SH-SY5Y (cell line): Measurements from ENCODE around the gene TMEM35A.

Experiments used
- GATA2 ChIP-seq: IDR thresholded peaks from 2 replicates; pipeline ENCODE4 v1.6.1; 2011; ENCODE audit warnings: mild to moderate bottlenecking, low read depth, low read length
- GATA3 ChIP-seq: IDR thresholded peaks from 2 replicates; pipeline ENCODE4 v1.6.1; 2011; ENCODE audit warnings: low read depth, mild to moderate bottlenecking, low read length, moderate library complexity

TMEM35A gene, protein sequence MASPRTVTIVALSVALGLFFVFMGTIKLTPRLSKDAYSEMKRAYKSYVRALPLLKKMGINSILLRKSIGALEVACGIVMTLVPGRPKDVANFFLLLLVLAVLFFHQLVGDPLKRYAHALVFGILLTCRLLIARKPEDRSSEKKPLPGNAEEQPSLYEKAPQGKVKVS

DNA sequence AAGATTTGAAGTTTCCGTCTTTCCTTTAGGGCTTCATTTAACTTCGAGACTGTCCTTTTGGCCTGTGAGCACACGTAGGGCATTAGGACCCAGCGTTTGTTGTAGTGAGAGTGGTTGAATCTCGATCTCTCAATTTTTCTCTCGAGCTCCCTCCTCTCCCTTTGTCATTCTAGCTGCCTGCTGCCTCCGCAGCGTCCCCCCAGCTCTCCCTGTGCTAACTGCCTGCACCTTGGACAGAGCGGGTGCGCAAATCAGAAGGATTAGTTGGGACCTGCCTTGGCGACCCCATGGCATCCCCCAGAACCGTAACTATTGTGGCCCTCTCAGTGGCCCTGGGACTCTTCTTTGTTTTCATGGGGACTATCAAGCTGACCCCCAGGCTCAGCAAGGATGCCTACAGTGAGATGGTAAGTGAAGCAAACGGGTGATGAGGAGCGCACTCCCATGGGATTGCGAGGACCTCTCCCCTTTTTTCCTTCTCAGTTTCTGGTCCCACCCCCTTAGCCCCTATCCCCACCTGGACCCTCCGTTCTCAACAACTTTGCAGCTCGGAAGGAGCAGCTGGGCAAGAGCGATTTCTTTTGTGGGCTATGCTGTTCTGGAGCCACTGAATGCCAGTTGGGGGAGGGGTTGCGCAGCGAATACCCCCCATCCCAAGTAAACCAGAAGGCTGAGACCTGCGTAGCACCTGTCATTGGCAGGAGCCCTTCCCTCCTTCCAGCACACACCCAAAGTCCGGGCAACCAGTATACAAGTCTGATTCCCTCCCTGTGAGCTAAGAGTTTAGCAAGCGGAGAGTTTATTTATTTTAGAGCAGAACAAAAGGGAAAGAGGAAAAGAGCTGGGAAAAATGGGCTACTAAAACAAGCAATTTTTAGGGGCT, at the start of gene TMEM35A:
Gene TMEM35A, plus strand, starts transcription at position 164 of the 883 bp plus-strand sequence. Its CDS starts 124 bp downstream, at position 288.
- TF ChIP-seq GATA3, result no peak

DNA sequence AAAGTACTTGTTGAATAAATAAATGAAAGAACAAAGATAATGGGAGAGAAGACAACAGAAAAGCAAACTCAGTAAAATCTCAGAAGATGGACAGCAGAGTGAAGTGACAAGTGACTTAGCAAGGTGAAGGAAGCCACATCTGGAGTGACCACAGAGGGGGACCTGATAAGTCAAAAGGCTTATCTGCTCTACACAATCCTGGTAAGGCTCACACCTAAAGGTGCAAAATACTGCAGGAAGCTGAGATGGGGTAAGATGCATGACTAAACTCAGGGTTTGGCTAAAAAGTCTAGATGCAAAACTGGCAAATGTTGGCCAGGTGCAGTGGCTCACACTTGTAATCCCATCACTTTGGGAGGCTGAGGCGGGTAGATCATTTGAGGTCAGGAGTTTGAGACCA, 49.0 kb upstream of the TMEM35A start:
- TF ChIP-seq GATA2 (no peak), GATA3 (no peak)

DNA sequence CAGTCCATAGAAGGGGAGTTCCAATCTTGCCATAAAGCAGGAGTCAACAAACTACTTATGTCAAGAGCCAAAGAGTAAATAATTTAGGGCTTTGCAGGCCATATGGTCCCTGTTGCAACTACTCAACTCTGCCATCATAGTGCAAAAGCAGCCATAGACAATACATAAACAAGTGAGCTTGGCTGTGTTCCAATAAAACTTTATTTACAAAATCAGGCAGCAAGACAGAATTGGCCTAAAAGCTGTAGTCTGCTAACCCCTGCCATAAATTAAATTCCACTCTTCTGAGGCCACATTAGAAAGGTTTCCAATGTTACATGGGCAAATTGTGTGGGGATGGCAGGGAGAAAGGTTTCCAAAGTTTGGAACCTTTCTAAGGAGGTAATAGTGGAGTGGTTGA, 41.4 kb upstream of the TMEM35A start:
- no peak for TF ChIP-seq GATA2
- no peak for TF ChIP-seq GATA3

- TF ChIP-seq GATA2 (no peak), GATA3 (no peak)
These were observed 38.5 kb upstream of the TMEM35A start for GRCh38 chrX:101040197-101040596.

- TF ChIP-seq GATA3, result no peak
- TF ChIP-seq GATA2, result no peak
These were observed 27.5 kb upstream of the TMEM35A start for GRCh38 chrX:101051153-101051548.

DNA sequence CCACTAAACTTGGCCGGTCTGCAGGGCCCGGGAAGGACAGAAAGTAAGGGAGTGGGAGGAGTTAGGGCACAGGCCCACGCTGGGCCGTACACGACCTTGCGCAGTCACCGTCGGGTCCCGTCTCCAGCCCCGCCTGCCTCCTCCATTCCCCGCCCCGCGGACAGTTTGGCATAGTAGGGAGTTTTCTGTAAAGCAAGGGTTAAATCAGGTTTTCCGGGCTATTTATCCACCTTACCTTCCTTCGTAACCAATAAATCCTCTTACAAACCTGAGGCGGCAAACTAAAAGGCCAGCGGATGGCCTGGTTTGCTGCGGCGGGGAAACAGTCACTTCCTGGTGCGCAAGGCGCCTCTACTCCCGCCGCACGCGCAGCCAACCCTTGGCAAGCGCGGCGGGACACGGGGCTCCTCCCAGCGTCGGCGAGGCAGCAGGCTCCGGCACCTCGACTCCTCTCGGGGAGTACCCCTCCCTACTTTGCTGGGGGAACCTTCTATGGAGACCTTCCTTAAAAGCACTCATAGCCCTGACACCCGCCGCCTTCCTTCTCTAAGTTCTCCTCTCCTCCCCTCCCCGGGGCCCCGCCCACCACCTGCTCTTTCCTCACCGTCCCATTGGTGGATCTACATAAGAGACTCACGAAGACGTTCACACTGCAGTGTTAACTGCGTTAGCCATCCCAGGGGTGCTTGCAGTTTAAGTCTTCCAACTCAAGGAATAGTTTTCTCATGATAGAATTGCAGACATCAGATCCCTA, 27.0 kb upstream of the TMEM35A start, which contains the start of gene TRMT2B:
Gene TRMT2B, minus strand, starts transcription at position 563 of the 754 bp plus-strand sequence. CDS start 9,822 bp downstream, outside the sequence.
- TF ChIP-seq GATA2 (no peak), GATA3 (no peak)

- TF ChIP-seq GATA3 (no peak), GATA2 (no peak)
These were observed 21.5 kb upstream of the TMEM35A start for GRCh38 chrX:101057093-101057714.

DNA sequence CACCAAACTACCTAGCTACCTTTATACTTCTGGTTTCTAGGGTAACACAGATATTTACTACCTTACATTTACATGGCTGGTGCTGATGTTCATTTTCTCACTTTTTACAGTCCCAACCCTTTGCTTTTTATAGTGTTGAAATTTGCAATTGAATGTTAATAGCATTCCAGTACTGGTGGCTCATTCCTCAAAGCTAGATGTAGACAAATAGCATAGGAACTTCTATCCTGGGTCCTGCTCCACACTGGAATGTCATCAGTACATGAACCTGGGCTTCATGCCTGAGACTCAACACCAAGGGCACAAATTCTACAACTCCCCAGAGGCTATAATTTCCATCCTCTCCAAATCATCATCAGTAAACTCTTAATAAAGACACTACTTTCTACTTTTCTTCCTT, 16.5 kb upstream of the TMEM35A start:
- no peak for TF ChIP-seq GATA3
- no peak for TF ChIP-seq GATA2

- TF ChIP-seq GATA2 (no peak), GATA3 (no peak)
These were observed 7.1 kb upstream of the TMEM35A start for GRCh38 chrX:101071582-101071981.

- TF ChIP-seq GATA2, result no peak
These were observed 1.1 kb downstream of the TMEM35A start for GRCh38 chrX:101079736-101080270.

- no peak for TF ChIP-seq GATA2
These were observed 1.8 kb downstream of the TMEM35A start for GRCh38 chrX:101080326-101081124.

DNA sequence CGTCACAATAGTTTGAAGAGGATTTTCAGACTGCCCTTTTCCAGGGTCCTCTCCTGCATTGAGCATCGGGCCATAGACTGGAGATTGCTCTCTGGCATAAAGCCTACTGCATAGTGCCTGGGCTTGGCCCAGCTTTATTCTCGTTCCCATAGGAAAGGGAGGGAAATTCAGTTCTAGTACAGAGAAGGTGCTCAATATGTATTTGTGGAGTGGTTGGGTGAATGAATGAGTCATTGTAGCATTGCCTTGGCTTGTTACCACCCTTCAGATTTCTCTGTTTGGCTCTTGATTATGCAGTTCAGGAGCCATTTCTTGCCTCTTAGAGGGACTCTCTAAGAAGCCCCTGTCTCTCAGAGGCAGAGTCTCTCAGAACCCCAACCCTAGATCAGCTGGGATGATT, 2.6 kb downstream of the TMEM35A start:
- TF ChIP-seq GATA2 (no peak), GATA3 (no peak)

- TF ChIP-seq GATA2 (no peak), GATA3 (no peak)
These were observed 13.1 kb downstream of the TMEM35A start for GRCh38 chrX:101091817-101092216.
